ENCODE data around the gene HRG. TPM values are rescaled to one million over a fixed set of nuclear protein-coding genes. Genes with fewer than 3 reads are reported as not detected.

The HRG gene
- total and polyA plus RNA-seq, 2 experiments from 2014 or later = not detected

DNA sequence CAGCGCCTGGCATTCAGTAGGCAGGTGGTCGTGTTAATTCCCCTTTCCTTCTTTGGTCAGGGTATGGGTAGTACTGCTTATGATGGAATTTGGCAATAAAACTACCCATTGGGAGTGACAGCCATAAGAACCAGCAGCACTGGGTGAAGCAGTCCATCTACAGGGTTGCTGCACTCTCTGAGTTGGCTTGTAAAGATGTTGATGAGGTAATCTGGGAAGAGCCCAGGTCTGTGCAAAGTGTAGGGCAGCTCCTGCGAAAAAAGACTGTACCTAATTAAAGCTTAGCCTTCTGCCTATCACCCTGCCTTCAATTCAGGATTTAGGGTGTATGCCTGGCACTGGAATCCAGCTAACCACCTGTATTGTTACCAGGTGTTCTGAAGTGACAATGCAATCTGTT is 30.3 kb upstream of the HRG start:
- TF ChIP-seq, protein P1, sequence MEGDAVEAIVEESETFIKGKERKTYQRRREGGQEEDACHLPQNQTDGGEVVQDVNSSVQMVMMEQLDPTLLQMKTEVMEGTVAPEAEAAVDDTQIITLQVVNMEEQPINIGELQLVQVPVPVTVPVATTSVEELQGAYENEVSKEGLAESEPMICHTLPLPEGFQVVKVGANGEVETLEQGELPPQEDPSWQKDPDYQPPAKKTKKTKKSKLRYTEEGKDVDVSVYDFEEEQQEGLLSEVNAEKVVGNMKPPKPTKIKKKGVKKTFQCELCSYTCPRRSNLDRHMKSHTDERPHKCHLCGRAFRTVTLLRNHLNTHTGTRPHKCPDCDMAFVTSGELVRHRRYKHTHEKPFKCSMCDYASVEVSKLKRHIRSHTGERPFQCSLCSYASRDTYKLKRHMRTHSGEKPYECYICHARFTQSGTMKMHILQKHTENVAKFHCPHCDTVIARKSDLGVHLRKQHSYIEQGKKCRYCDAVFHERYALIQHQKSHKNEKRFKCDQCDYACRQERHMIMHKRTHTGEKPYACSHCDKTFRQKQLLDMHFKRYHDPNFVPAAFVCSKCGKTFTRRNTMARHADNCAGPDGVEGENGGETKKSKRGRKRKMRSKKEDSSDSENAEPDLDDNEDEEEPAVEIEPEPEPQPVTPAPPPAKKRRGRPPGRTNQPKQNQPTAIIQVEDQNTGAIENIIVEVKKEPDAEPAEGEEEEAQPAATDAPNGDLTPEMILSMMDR (IDR thresholded peaks at IDR 0.05; ENCODE audit: low read depth, low read length) = no peak

DNA sequence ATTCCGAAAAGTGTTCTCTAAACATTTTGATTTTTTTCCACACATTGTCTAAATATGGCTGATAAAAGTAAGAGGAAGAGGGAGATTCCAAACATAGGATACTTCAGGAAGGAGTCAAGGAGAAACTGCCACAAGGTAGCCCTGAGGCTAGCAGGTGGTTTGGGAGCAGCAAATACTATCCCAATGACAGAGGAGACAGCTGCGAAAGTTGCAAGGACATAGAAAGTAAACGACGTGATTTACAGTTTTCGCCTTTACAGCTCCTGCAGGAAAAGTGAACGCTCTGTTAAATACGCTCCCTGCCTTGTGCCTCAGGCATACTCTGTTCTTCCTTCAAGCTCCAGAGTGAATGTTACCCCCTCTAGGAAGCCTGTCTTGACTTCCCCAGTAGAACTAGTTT is 29.3 kb upstream of the HRG start:
- no peak overlapping the region for H3K27ac ChIP-seq
- H3K4me1 ChIP-seq (ENCODE audit: low read depth) = no peaks in the 10 kb centered on the region
- TF ChIP-seq, protein P1 (IDR thresholded peaks at IDR 0.05; ENCODE audit: low read depth, low read length) = no peak
- no peaks in the 10 kb centered on the region for H3K36me3 ChIP-seq
- no peaks in the 10 kb centered on the region for H3K27me3 ChIP-seq
- H3K4me3 ChIP-seq = no peak overlapping the region
- no peaks in the 10 kb centered on the region for H3K9me3 ChIP-seq (ENCODE audit: low read depth)
- no peak for DNase-seq (ENCODE audit: low read depth in 1 of 2, low spot score in 1 of 2)

More for the DNA sequence above, 30.3 kb upstream of the HRG start:
- no peak overlapping the region for H3K4me3 ChIP-seq
- no peaks in the 10 kb centered on the region for H3K4me1 ChIP-seq (ENCODE audit: low read depth)
- DNase-seq (ENCODE audit: low read depth in 1 of 2, low spot score in 1 of 2) = no peak
- no peaks in the 10 kb centered on the region for H3K36me3 ChIP-seq
- H3K9me3 ChIP-seq (ENCODE audit: low read depth) = no peaks in the 10 kb centered on the region
- no peaks in the 10 kb centered on the region for H3K27me3 ChIP-seq
- H3K27ac ChIP-seq = no peak overlapping the region

DNA sequence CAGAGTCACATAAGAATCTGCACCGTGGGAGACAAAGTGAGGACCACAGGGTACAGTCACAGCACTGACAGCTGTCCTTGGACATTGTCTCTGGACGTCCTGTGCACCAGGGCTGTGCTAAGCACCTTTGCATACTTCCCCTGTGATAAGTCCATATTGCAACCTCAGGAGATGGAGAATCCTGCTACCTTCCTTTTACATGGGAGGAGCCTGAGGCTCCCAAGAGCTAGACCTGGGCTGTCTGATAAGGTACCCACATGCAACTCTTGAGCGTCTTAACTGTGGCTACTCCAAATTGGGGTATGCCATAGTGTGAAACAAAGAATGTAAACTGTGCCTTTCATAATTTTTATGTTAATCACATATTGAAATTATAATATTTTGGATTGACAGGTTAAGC is 28.1 kb upstream of the HRG start:
- Histone ChIP-seq H3K27me3 (no peaks in the 10 kb centered on the region), H3K9me3 (ENCODE audit: low read depth) (no peaks in the 10 kb centered on the region), H3K27ac (no peak overlapping the region), H3K36me3 (no peaks in the 10 kb centered on the region), H3K4me1 (ENCODE audit: low read depth) (no peaks in the 10 kb centered on the region), H3K4me3 (no peak overlapping the region)
- TF ChIP-seq, protein P1 (IDR thresholded peaks at IDR 0.05; ENCODE audit: low read depth, low read length) = no peak
- no peak for DNase-seq (ENCODE audit: low read depth in 1 of 2, low spot score in 1 of 2)

DNA sequence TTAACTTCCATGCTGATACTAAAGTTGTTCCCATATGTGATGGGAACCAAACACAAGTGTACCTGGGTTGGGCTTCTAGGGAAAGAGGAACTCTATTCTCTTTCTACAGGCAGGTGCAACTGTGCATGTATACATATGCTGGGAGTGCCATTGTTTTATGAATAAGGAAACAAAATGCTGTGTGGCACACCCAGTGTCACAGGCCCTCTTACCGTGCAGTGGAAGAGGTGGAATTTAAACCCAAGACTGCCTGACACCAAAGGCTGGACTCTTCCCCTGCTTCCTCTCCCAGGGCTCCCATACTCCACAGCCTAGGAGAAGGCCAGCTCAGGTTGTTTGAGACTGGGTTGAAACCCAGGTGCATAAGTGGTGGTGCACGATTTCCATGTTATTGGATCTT is 27.6 kb upstream of the HRG start:
- no peak overlapping the region for H3K4me3 ChIP-seq
- no peaks in the 10 kb centered on the region for H3K36me3 ChIP-seq
- no peaks in the 10 kb centered on the region for H3K27me3 ChIP-seq
- no peaks in the 10 kb centered on the region for H3K4me1 ChIP-seq (ENCODE audit: low read depth)
- no peak overlapping the region for H3K27ac ChIP-seq
- TF ChIP-seq, protein P1 (IDR thresholded peaks at IDR 0.05; ENCODE audit: low read depth, low read length) = no peak
- H3K9me3 ChIP-seq (ENCODE audit: low read depth) = no peaks in the 10 kb centered on the region
- no peak for DNase-seq (ENCODE audit: low read depth in 1 of 2, low spot score in 1 of 2)

DNA sequence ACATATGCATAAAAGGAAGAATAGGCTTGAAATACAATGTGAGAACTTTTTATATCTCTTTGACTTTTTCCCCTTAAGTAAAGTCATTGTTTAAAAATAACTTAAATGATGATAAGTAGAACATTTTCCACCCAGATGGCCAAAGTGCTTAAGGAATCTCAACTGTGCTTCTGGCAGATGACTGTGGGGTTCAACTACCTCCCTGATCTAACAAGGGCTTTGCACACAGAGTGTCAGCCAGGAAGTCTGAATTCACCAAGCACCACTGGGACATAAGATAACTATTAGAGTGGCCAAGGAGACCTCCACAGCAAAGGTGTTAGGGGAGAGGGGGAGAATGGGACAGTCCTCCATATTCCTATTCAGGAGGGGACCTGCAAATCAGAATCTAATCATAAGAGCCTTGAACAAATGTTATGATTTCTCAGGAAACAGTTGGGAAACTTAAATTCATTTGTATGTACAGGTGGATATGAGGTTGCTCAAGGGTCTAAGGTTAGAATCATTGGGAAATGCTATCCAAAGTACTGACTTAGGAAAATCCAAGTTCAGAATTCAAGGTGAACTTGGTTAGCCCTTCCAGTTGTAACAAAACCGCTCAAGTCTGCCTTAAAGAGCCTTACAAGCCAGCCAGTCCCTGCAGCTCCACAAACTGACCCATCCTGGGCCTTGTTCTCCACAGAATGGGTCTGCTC is 25.9 kb upstream of the HRG start, which contains the start of gene FETUB:
Gene FETUB, plus strand, starts transcription at position 622 of the 695 bp plus-strand sequence. Its CDS starts 62 bp downstream, at position 684.
- Histone ChIP-seq H3K27ac (no peak within 1 kb of the TSS), H3K36me3 (no peaks in the 10 kb centered on the region), H3K4me1 (ENCODE audit: low read depth) (no peaks in the 10 kb centered on the region), H3K27me3 (no peaks in the 10 kb centered on the region), H3K4me3 (no peak within 1 kb of the TSS), H3K9me3 (ENCODE audit: low read depth) (no peaks in the 10 kb centered on the region)
- no peak for DNase-seq (ENCODE audit: low read depth in 1 of 2, low spot score in 1 of 2)
- TF ChIP-seq, protein P1 (IDR thresholded peaks at IDR 0.05; ENCODE audit: low read depth, low read length) = no peak
